Lung (tissue), 12 donors: Measurements from ENCODE around the gene TMEM200C. TPM values are rescaled to one million over a fixed set of nuclear protein-coding genes. Genes with fewer than 3 reads are reported as not detected.

Experiments used
- ATAC-seq: fragments of 200-7000 bp; cut with Tn5 transposase; one replicate; pipeline ENCODE4 v1.9.1; 2020; ENCODE audit warnings: moderate number of reproducible peaks; ENCODE audit not compliant: insufficient read depth, low FRiP score
- DNase-seq, 3 donors: peaks; one replicate each; pipeline ENCODE4 v3.0.0-alpha.2; 2013 to 2017
- H3K27ac ChIP-seq, 2 donors: one replicate each; pipeline ENCODE4 v1.5.1; 2013; ENCODE audit warnings: mild to moderate bottlenecking in 2 of 2, moderate library complexity in 2 of 2, control low read depth in 1 of 2, inconsistent platforms in 1 of 2, low read depth in 1 of 2, low read length in 1 of 2
- H3K27me3 ChIP-seq, 3 donors: one replicate each; pipeline ENCODE4 v1.5.1; 2013; ENCODE audit warnings: low read length in 2 of 3; ENCODE audit not compliant: control insufficient read depth in 3 of 3, insufficient read depth in 3 of 3
- H3K36me3 ChIP-seq, 4 donors: one replicate each; pipeline ENCODE4 v1.5.1; 2013; ENCODE audit warnings: low read length in 4 of 4, mild to moderate bottlenecking in 1 of 4, moderate library complexity in 1 of 4; ENCODE audit not compliant: control insufficient read depth in 4 of 4, insufficient read depth in 4 of 4
- H3K4me1 ChIP-seq, 5 donors: one replicate each; pipeline ENCODE4 v1.5.1; 2013; ENCODE audit warnings: low read length in 5 of 5, mild to moderate bottlenecking in 2 of 5, moderate library complexity in 1 of 5; ENCODE audit not compliant: control insufficient read depth in 5 of 5, insufficient read depth in 5 of 5
- H3K4me3 ChIP-seq: one replicate; pipeline ENCODE4 v1.5.1; 2013; ENCODE audit warnings: mild to moderate bottlenecking, control low read depth, moderate library complexity
- H3K9ac ChIP-seq, 2 donors: one replicate each; pipeline ENCODE4 v1.5.1; 2013; ENCODE audit warnings: low read length in 2 of 2, control low read depth in 1 of 2; ENCODE audit not compliant: insufficient read depth in 1 of 2
- H3K9me3 ChIP-seq, 4 donors: one replicate each; pipeline ENCODE4 v1.5.1; 2013; ENCODE audit warnings: low read length in 3 of 4, mild to moderate bottlenecking in 1 of 4, moderate library complexity in 1 of 4; ENCODE audit not compliant: control insufficient read depth in 4 of 4, insufficient read depth in 3 of 4
- WGBS, 2 donors: extraction: QIAGEN DNeasy Blood & Tissue Kit; methylation state at CpG; one replicate each; pipeline ENCODE4 v1.1.7; 2013; 5-methylcytosine and 5-hydroxymethylcytosine counted together
- polyA plus RNA-seq, 2 donors: library from polyadenylated mRNA; stranded (reverse); fragments of 200-250 nt; gene quantifications; one replicate each; pipeline ENCODE4 v1.2.1, GENCODE V29; 2013
- total RNA-seq, 2 donors: library from RNA; depleted of rRNA in 1 of 2; stranded (reverse); fragments of >200 nt in 1 of 2; gene quantifications; one replicate each; pipeline ENCODE4 v1.2.1, GENCODE V29; 2014 to 2021
- TF ChIP-seq, protein P1 (sequence below): IDR thresholded peaks from 2 replicates; pipeline ENCODE4 v1.5.1; 2012; ENCODE audit warnings: mild to moderate bottlenecking; ENCODE audit errors: control extremely low read depth, extremely low read depth
- donor health status: control.
- donor health status: control.
- donor health status: Bipolar disorder and iron deficiency.
- donor health status: healthy.
- donor health status: DM: yes; HTN: yes; CAD: no.

Gene TMEM200C
- total and polyA plus RNA-seq, 4 donors, result 0.12 to 1.3 (median 0.39) TPM

DNA sequence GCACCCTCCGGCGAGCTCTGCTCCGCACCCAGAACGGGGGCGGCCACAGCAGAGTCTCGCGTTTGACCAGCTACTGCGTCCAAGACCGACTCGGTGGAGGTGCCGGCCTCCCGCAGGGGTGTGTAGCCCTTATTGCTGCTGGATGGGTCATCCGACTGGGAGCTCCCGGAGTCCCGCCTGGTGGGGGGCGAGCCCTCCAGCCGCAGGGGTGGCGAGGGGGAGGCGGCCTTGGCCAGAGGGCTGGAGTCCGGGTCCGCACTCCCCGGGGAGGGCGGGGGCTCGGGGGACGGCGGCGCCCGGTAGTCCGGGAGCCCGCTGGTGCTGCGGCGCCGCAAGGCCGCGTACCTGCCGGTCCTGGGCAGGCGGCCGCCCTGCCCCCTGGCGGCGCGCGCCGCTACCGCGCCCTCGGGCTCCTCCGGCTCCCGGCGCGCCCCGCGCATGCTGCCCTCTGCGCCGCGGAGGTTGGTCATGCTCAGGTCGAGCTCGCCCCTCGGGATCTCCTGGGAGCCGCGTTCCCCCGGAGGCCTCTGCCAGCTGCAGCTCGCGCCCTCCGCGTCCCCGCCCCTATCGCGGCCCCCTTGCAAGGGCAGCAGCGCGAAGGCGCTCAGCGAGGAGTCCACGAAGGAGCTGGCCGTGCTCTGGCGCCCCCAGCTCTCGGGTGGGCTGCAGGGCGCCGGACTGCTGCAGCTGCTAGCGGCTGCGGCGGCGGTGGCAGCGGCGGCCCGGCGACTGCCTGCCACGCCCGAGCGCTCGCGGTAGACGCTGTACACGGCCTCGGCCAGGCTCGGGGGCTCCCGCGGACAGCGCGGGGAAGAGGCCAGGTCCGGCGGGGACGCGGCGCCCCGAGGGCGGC is 4.8 kb downstream of the TMEM200C start:
- peak; percentile 90 for ATAC-seq

DNA sequence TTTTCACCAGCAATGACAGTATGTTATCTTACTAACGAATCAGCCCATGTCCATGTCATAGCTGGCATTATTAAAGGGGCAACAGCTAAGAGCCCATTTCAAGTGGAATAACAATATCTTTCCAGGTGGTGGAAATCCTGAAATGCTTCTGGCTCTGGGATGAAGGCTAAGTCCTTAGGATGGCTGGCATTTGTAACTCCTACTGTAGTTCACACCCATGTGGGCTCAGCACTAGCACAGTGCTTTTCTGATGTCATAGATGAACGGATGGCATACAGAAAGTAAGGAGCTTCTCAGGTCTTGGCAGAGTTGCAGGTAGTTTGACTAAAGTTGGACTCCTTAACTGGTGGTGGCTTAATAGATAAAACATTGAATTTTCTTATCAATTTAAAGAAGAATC is 10.0 kb downstream of the TMEM200C start:
- Histone ChIP-seq H3K27me3 (no peaks in the 10 kb centered on the region), H3K9me3 (no peaks in the 10 kb centered on the region), H3K4me3 (no peak overlapping the region), H3K9ac (no peak overlapping the region), H3K36me3 (no peaks in the 10 kb centered on the region), H3K4me1 (peaks cover 0 to 6% (median 0%) of the 10 kb centered on the region in 5 donors), H3K27ac (no peak overlapping the region)
- TF ChIP-seq, protein P1, sequence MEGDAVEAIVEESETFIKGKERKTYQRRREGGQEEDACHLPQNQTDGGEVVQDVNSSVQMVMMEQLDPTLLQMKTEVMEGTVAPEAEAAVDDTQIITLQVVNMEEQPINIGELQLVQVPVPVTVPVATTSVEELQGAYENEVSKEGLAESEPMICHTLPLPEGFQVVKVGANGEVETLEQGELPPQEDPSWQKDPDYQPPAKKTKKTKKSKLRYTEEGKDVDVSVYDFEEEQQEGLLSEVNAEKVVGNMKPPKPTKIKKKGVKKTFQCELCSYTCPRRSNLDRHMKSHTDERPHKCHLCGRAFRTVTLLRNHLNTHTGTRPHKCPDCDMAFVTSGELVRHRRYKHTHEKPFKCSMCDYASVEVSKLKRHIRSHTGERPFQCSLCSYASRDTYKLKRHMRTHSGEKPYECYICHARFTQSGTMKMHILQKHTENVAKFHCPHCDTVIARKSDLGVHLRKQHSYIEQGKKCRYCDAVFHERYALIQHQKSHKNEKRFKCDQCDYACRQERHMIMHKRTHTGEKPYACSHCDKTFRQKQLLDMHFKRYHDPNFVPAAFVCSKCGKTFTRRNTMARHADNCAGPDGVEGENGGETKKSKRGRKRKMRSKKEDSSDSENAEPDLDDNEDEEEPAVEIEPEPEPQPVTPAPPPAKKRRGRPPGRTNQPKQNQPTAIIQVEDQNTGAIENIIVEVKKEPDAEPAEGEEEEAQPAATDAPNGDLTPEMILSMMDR, result no peak
- no peak for DNase-seq
- ATAC-seq, result no peak
- 79 to 81% methylated on average over 2 of the region's 2 CpGs for WGBS, 2 donors

More for the DNA sequence above, 4.8 kb downstream of the TMEM200C start:
- peaks cover 0 to 11% (median 0%) of the 10 kb centered on the region in 4 donors for H3K9me3 ChIP-seq
- H3K4me1 ChIP-seq, result peaks cover 0 to 29% (median 5%) of the 10 kb centered on the region in 5 donors
- no peak overlapping the region for H3K9ac ChIP-seq
- peaks cover 0 to 32% (median 11%) of the 10 kb centered on the region in 3 donors for H3K27me3 ChIP-seq
- WGBS, 2 donors, result 4% methylated on average over 64 to 106 of the region's 106 CpGs
- peak overlapping the region; percentile 21 for H3K4me3 ChIP-seq
- H3K27ac ChIP-seq, result peak overlapping the region in 1 of 2 donors; percentile 46
- TF ChIP-seq, protein P1, result peak; percentile 13
- peaks cover 0 to 4% (median 0%) of the 10 kb centered on the region in 4 donors for H3K36me3 ChIP-seq
- DNase-seq, result peak; percentile 55 to 68 (median 64)

DNA sequence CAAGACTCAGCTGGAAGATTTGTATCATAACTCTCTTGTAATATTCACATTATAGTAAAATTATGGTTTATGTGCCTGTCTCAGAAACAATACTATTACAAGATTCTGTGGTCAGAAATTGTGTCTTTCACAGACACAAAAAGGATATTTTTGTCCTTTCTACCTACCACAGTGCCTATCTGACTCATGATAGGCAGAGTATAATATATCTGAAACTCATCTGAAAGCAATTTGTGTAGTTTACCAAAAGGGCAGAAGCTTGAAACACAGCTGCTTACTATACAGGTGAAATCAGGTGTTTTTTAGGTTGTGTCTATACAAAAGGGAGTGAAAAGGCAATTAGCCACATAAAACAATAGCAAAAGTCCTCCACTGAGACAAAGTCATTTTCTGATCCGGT is 10.9 kb downstream of the TMEM200C start:
- DNase-seq, result no peak
- Histone ChIP-seq H3K9me3 (no peaks in the 10 kb centered on the region), H3K4me1 (peaks cover 0 to 6% (median 0%) of the 10 kb centered on the region in 5 donors), H3K9ac (no peak overlapping the region), H3K36me3 (no peaks in the 10 kb centered on the region), H3K4me3 (no peak overlapping the region), H3K27me3 (no peaks in the 10 kb centered on the region), H3K27ac (no peak overlapping the region)
- no peak for ATAC-seq
- 83 to 93% methylated on average over 1 of the region's 1 CpG for WGBS, 2 donors
- TF ChIP-seq, protein P1, result no peak
